B cell (primary cell): Measurements from ENCODE around the gene RARRES2. TPM values are rescaled to one million over a fixed set of nuclear protein-coding genes. Genes with fewer than 3 reads are reported as not detected.

Experiments
- ATAC-seq: fragments of 200-7000 bp; cut with Tn5 transposase; one replicate; pipeline ENCODE4 v1.10.0; 2021; ENCODE audit warnings: low read depth, mild to moderate bottlenecking, moderate number of reproducible peaks, moderate library complexity
- CTCF ChIA-PET: fragments of 350-600 bp; sonication (Branson Sonifier 250); formaldehyde crosslinking; loops from one replicate; lab custom pipeline; 2021; ENCODE audit warnings: antibody characterized with exemption, inconsistent platforms; lab: Charles Lee
- POLR2A ChIA-PET: fragments of 350-600 bp; sonication (Branson Sonifier 250); formaldehyde crosslinking; loops from one replicate; lab custom pipeline; 2021; ENCODE audit warnings: antibody characterized with exemption; lab: Charles Lee
- DNase-seq: peaks from one replicate; pipeline ENCODE4 v3.0.0; 2013
- H2AFZ ChIP-seq: 2 replicates; pipeline ENCODE4 v1.6.1; 2012; ENCODE audit warnings: mild to moderate bottlenecking, low read depth, low read length; ENCODE audit not compliant: insufficient read depth, poor library complexity, severe bottlenecking
- H3K27ac ChIP-seq, 2 donors: 1 replicate in 1 of 2; 2 replicates in 1 of 2; pipeline ENCODE4 v1.5.1; 2012 to 2013; ENCODE audit warnings: low read length in 2 of 2, mild to moderate bottlenecking in 2 of 2, moderate library complexity in 1 of 2
- H3K27me3 ChIP-seq, 4 experiments: fragments of 200-600 bp in 1 of 4; sonication (generic) in 1 of 4; replicated peaks in 1 of 4; 1 replicate in 2 of 4; 2 replicates in 2 of 4; pipeline versions ENCODE4 v1.6.1 to v1.7.0; 2013 to 2016; ENCODE audit warnings: low read length in 3 of 4, mild to moderate bottlenecking in 2 of 4, mixed read lengths in 1 of 4, moderate library complexity in 1 of 4; ENCODE audit not compliant: insufficient read depth in 4 of 4, control insufficient read depth in 3 of 4; ENCODE audit errors: control extremely low read depth in 1 of 4
- H3K36me3 ChIP-seq, 2 experiments: replicated peaks in 1 of 2; 1 replicate in 1 of 2; 2 replicates in 1 of 2; pipeline versions ENCODE4 v1.6.1 to v1.7.1; 2013; ENCODE audit warnings: low read length in 1 of 2; ENCODE audit not compliant: insufficient read depth in 2 of 2, control insufficient read depth in 1 of 2; ENCODE audit errors: control extremely low read depth in 1 of 2, extremely low read depth in 1 of 2
- H3K4me1 ChIP-seq, 2 donors: fragments of 200-600 bp in 1 of 2; sonication (generic) in 1 of 2; 1 replicate in 1 of 2; 2 replicates in 1 of 2; pipeline versions ENCODE4 v1.5.1 to v1.6.1; 2013 to 2017; ENCODE audit warnings: low read length in 2 of 2; ENCODE audit not compliant: control insufficient read depth in 2 of 2, insufficient read depth in 2 of 2
- H3K4me2 ChIP-seq: replicated peaks from 2 replicates; pipeline ENCODE3; 2012; ENCODE audit warnings: mild to moderate bottlenecking, low read depth, low read length; ENCODE audit not compliant: poor library complexity, severe bottlenecking
- H3K4me3 ChIP-seq, 5 experiments: fragments of 200-600 bp in 1 of 5; sonication (generic) in 1 of 5; 1 replicate in 3 of 5; 2 replicates in 2 of 5; pipeline versions ENCODE4 v1.5.1 to v1.7.0; 2011 to 2016; ENCODE audit warnings: low read length in 4 of 5, mild to moderate bottlenecking in 4 of 5, low read depth in 2 of 5, control low read depth in 1 of 5, moderate library complexity in 1 of 5; ENCODE audit not compliant: insufficient read depth in 1 of 5; ENCODE audit errors: control extremely low read depth in 1 of 5, extremely low read depth in 1 of 5
- H3K79me2 ChIP-seq: fragments of 200-600 bp; sonication (generic); one replicate; pipeline ENCODE4 v1.6.0; 2016; ENCODE audit warnings: low read length; ENCODE audit not compliant: control insufficient read depth, insufficient read depth
- H3K9ac ChIP-seq: fragments of 200-600 bp; sonication (generic); 2 replicates; pipeline ENCODE4 v1.6.1; 2017; ENCODE audit warnings: mild to moderate bottlenecking, low read length, moderate library complexity
- H3K9me3 ChIP-seq, 3 donors: one replicate each; pipeline versions ENCODE4 v1.6.1 to v1.7.1; 2013; ENCODE audit warnings: low read length in 2 of 3; ENCODE audit not compliant: control insufficient read depth in 2 of 3, insufficient read depth in 1 of 3; ENCODE audit errors: control extremely low read depth in 1 of 3
- H4K20me1 ChIP-seq: 2 replicates; pipeline ENCODE4 v1.6.0; 2012; ENCODE audit warnings: mild to moderate bottlenecking, low read length; ENCODE audit not compliant: insufficient read depth, control insufficient read depth, poor library complexity, severe bottlenecking
- H3K27ac Mint-ChIP-seq: one replicate; pipeline ENCODE4 v1.8.0; 2021; ENCODE audit warnings: mixed read lengths
- H3K27me3 Mint-ChIP-seq: one replicate; pipeline ENCODE4 v1.8.0; 2021; ENCODE audit warnings: mixed read lengths
- H3K4me1 Mint-ChIP-seq: one replicate; pipeline ENCODE4 v1.8.0; 2021; ENCODE audit warnings: mixed read lengths
- H3K4me3 Mint-ChIP-seq: one replicate; pipeline ENCODE4 v1.8.0; 2021; ENCODE audit warnings: mixed read lengths
- H3K9me3 Mint-ChIP-seq: one replicate; pipeline ENCODE4 v1.8.0; 2022; ENCODE audit warnings: mixed read lengths; ENCODE audit not compliant: insufficient read depth
- EZH2 ChIP-seq: IDR thresholded peaks from 2 replicates; pipeline ENCODE4 v1.6.1; 2012; ENCODE audit warnings: borderline replicate concordance, low read depth, mild to moderate bottlenecking, moderate library complexity, low read length; ENCODE audit not compliant: insufficient read depth, poor library complexity, severe bottlenecking
- WGBS: methylation state at CpG from one replicate; pipeline ENCODE4 v1.1.5; 2013; ENCODE audit warnings: missing lambda C conversion rate; ENCODE audit not compliant: insufficient coverage; 5-methylcytosine and 5-hydroxymethylcytosine counted together
- intact Hi-C: fragments of 100-400 bp; cut with micrococcal nuclease; formaldehyde crosslinking; loops from one replicate; pipeline ENCODE4 v1.10.0; 2022
- polyA plus RNA-seq: library from polyadenylated mRNA; depleted of rRNA; stranded (reverse); fragments of >200 nt; gene quantifications from 2 replicates; pipeline ENCODE4 v1.2.3, GENCODE V29; 2012
- total RNA-seq, 2 donors: library from RNA; stranded (reverse); fragments of 120-200 nt in 1 of 2; gene quantifications; 1 replicate in 1 of 2; 2 replicates in 1 of 2; pipeline versions ENCODE4 v1.2.3 to v1.2.4, GENCODE V29; 2013 to 2022
- TF ChIP-seq, protein P1 (sequence below): fragments of 200-600 bp; IDR thresholded peaks from one replicate; pipeline ENCODE4 v1.8.0; 2022; ENCODE audit warnings: antibody characterized with exemption, mild to moderate bottlenecking

Gene RARRES2
- total and polyA plus RNA-seq, 2 donors (not counting 1 experiment from before 2014, with no cell fraction given) = not detected

DNA sequence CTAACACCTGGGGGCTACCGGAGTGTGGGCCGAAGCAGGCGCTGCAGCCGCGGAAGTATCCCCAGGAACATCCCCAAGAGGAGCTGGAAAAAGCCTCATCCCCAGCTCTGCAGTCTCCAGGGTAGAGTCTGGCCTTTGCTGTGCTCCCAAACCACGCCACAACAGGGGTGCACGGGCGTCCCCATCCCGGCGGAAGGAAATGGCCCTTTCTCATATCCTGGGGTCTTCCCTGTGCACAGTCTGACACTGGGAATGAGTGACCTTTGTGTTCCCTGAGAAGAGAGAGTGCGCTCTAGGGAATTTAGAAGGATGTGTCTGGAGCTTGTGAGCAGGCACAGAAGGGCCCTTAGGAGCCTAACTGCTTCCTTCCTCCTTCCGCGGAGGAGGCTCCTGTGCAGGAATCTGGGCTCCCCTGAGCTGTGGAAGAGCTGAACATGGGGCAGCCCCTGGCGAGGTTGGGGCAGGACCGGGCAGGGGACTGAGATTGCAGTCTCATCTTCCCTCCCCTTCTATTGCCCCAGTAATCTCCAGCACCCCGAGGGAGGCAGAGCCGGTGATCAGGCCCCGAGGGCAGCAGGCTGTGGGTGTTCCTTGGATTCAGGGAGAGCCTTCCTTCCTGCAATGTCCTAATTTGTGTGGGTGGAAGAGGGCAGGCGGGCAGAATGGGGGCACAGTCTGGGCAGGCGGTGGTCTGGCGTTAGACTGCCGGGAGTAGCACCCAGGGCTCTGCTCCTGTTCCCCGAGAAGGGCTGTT, 28.5 kb upstream of the RARRES2 start:
- peaks cover 71% of the 10 kb centered on the region for H3K4me1 Mint-ChIP-seq
- Histone ChIP-seq H3K4me3 (peak overlapping the region; percentile 62 to 98 (median 82)), H2AFZ (no peak overlapping the region), H3K4me2 (peak overlapping the region; percentile 85), H3K9ac (peak overlapping the region; percentile 88), H3K36me3 (peaks cover 0 to 36% of the 10 kb centered on the region in 2 experiments), H3K27ac (peak overlapping the region; percentile 98 to 99), H3K4me1 (peaks cover 41 to 60% of the 10 kb centered on the region in 2 donors), H4K20me1 (peaks cover 26% of the 10 kb centered on the region), H3K79me2 (peaks cover 33% of the 10 kb centered on the region), H3K9me3 (no peaks in the 10 kb centered on the region), H3K27me3 (no peaks in the 10 kb centered on the region)
- no peaks in the 10 kb centered on the region for H3K9me3 Mint-ChIP-seq
- no peak for DNase-seq
- peak overlapping the region; percentile 98 for H3K27ac Mint-ChIP-seq
- POLR2A ChIA-PET = interaction anchor here (1.7 to 6.6 kb wide), 3 partner anchors 8 to 37 kb away, joined by 6 to 120 read pairs (median 64); partner anchors contain the start of gene ZNF775
- H3K27me3 Mint-ChIP-seq = no peaks in the 10 kb centered on the region
- peak overlapping the region; percentile 92 for H3K4me3 Mint-ChIP-seq
- CTCF ChIA-PET = interaction anchor here (0.6 to 7.3 kb wide), 9 partner anchors 8 to 884 kb away, joined by 3 to 71 read pairs (median 4); partner anchors contain the start of genes ACTR3C and LRRC61
- TF ChIP-seq, protein P1, sequence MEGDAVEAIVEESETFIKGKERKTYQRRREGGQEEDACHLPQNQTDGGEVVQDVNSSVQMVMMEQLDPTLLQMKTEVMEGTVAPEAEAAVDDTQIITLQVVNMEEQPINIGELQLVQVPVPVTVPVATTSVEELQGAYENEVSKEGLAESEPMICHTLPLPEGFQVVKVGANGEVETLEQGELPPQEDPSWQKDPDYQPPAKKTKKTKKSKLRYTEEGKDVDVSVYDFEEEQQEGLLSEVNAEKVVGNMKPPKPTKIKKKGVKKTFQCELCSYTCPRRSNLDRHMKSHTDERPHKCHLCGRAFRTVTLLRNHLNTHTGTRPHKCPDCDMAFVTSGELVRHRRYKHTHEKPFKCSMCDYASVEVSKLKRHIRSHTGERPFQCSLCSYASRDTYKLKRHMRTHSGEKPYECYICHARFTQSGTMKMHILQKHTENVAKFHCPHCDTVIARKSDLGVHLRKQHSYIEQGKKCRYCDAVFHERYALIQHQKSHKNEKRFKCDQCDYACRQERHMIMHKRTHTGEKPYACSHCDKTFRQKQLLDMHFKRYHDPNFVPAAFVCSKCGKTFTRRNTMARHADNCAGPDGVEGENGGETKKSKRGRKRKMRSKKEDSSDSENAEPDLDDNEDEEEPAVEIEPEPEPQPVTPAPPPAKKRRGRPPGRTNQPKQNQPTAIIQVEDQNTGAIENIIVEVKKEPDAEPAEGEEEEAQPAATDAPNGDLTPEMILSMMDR = no peak
- no peak for TF ChIP-seq EZH2
- 43% methylated on average over 22 of the region's 23 CpGs for WGBS
- intact Hi-C loops = loop anchor here (1.0 to 10.0 kb wide), 4 partner anchors 8 to 689 kb away; partner anchors contain the start of genes ABCB8, ATG9B and SLC4A2
- no peak for ATAC-seq
